GM12801 (cell line): ENCODE results near the gene NAV2.

Source experiments
- CTCF ChIP-seq: IDR thresholded peaks from one replicate; pipeline ENCODE4 v1.5.1; 2011; ENCODE audit warnings: control low read depth; ENCODE audit not compliant: insufficient read length; ENCODE audit errors: extremely low read depth

The NAV2 gene

GRCh38 chr11:20095189-20095588 is 382.6 kb downstream of the NAV2 start:
- TF ChIP-seq CTCF, result no peak

- TF ChIP-seq CTCF, result no peak
These were observed 384.9 kb downstream of the NAV2 start for GRCh38 chr11:20097319-20098221.

GRCh38 chr11:20099527-20099926 is 386.9 kb downstream of the NAV2 start:
- no peak for TF ChIP-seq CTCF

GRCh38 chr11:20102397-20102796 is 389.8 kb downstream of the NAV2 start:
- TF ChIP-seq CTCF, result no peak

- no peak for TF ChIP-seq CTCF
These were observed 390.6 kb downstream of the NAV2 start for GRCh38 chr11:20103281-20103680.

- TF ChIP-seq CTCF, result no peak
These were observed 392.8 kb downstream of the NAV2 start for GRCh38 chr11:20105427-20105826.

GRCh38 chr11:20109731-20110445 is 397.3 kb downstream of the NAV2 start:
- TF ChIP-seq CTCF, result no peak
